ENCODE measurements around the gene HNRNPF.

Gene HNRNPF

DNA sequence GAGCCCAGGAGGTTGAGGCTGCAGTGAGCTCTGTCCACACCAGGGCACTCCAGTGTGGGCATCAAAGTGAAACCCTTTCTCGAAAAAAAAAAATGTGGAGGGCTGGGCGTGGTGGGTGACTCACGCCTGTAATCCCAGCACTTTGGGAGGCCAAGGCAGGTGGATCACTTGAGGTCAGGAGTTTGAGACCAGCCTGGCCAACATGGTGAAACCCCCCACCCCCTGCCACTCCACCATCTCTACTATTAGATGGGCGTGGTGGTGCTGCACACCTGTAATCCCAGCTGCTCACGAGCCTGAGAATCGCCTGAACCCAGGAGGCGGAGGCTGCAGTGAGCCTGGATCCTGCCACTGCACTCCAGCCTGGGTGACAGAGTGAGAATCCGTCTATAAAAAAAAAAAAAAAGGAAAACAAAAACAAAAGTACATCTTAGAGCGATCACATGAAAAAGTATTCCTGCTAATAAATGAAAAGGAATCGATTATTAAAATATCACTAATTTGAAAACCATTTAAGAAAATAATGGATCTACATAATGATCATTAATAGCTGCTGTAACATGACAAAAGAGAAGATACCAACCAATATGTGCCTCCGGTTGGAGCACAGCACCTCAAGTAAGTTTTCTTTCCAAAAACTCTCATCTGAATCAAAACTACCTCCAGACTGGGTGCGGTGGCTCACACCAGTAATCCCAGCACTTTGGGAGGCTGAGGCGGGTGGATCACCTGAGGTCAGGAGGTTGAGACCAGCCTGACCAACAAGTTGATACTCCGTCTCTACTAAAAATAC, 4.9 kb downstream of the HNRNPF start (continued):
- no peak for TF ChIP-seq BCL11B (tag by site-specific recombination; IDR thresholded peaks at IDR 0.05; ENCODE audit: low read depth)
- TF ChIP-seq ZNF302 (tag by site-specific recombination; IDR thresholded peaks at IDR 0.05; ENCODE audit: low read depth), result no peak

GRCh38 chr10:43402880-43403452, 6.0 kb downstream of the HNRNPF start:
- no peaks in the 10 kb centered on the region for H3K9me3 ChIP-seq (ENCODE audit: control insufficient read depth, insufficient read depth, low read depth, low read length)
- H3K36me3 ChIP-seq (ENCODE audit: control insufficient read depth in 2 of 2, insufficient read depth in 1 of 2, low read length in 2 of 2), result peaks cover 3 to 21% of the 10 kb centered on the region in 2 experiments; a peak in 2 of 3 replicates
- peaks cover 16% of the 10 kb centered on the region for H3K4me1 ChIP-seq (ENCODE audit: control insufficient read depth, insufficient read depth, low read length)
- H3K27ac ChIP-seq (ENCODE audit: extremely low read depth, low read depth, low read length), result no peak overlapping the region
- CTCF ChIA-PET, result no interaction called here
- no peak overlapping the region for H3K4me3 ChIP-seq (ENCODE audit: low read depth, low read length)
- 0 out of 2 replicates have a peak, but pooled peaks have one; percentile 13 for TF ChIP-seq ZNF600 (tag by site-specific recombination; IDR thresholded peaks at IDR 0.05)
- TF ChIP-seq, protein P1, sequence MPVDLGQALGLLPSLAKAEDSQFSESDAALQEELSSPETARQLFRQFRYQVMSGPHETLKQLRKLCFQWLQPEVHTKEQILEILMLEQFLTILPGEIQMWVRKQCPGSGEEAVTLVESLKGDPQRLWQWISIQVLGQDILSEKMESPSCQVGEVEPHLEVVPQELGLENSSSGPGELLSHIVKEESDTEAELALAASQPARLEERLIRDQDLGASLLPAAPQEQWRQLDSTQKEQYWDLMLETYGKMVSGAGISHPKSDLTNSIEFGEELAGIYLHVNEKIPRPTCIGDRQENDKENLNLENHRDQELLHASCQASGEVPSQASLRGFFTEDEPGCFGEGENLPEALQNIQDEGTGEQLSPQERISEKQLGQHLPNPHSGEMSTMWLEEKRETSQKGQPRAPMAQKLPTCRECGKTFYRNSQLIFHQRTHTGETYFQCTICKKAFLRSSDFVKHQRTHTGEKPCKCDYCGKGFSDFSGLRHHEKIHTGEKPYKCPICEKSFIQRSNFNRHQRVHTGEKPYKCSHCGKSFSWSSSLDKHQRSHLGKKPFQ (tag by site-specific recombination; IDR thresholded peaks at IDR 0.05), result peak; percentile 60; the same call in 1 of the 2 replicates
- peak; percentile 92 for TF ChIP-seq ZNF121 (tag by site-specific recombination; IDR thresholded peaks at IDR 0.05)
- no peak for TF ChIP-seq PRDM1 (tag by site-specific recombination; IDR thresholded peaks at IDR 0.05)
- peak; percentile 52 for TF ChIP-seq KLF1 (tag by site-specific recombination; IDR thresholded peaks at IDR 0.05)
- POLR2A ChIA-PET, result no interaction called here

- Histone ChIP-seq H3K4me3 (ENCODE audit: low read depth, low read length) (no peak overlapping the region), H3K27ac (ENCODE audit: extremely low read depth, low read depth, low read length) (no peak overlapping the region), H3K9me3 (ENCODE audit: control insufficient read depth, insufficient read depth, low read depth, low read length) (no peaks in the 10 kb centered on the region), H3K36me3 (ENCODE audit: control insufficient read depth in 2 of 2, insufficient read depth in 1 of 2, low read length in 2 of 2) (peaks cover 3 to 21% of the 10 kb centered on the region in 2 experiments; a peak in 2 of 3 replicates), H3K4me1 (ENCODE audit: control insufficient read depth, insufficient read depth, low read length) (peaks cover 16% of the 10 kb centered on the region)
- TF ChIP-seq PRDM1 (tag by site-specific recombination; IDR thresholded peaks at IDR 0.05) (0 out of 2 replicates have a peak, but pooled peaks have one; percentile 34), PRDM6 (tag by site-specific recombination; IDR thresholded peaks at IDR 0.05) (peak; percentile 56), ZNF623 (tag by site-specific recombination; IDR thresholded peaks at IDR 0.05) (no peak)
- CTCF ChIA-PET, result no interaction called here
- POLR2A ChIA-PET, result no interaction called here
Measured at GRCh38 chr10:43402176-43402575, 6.8 kb downstream of the HNRNPF start.

- Histone ChIP-seq H3K4me3 (ENCODE audit: low read depth, low read length) (no peak overlapping the region), H3K9me3 (ENCODE audit: control insufficient read depth, insufficient read depth, low read depth, low read length) (no peaks in the 10 kb centered on the region), H3K4me1 (ENCODE audit: control insufficient read depth, insufficient read depth, low read length) (peaks cover 16% of the 10 kb centered on the region), H3K27ac (ENCODE audit: extremely low read depth, low read depth, low read length) (no peak overlapping the region), H3K36me3 (ENCODE audit: control insufficient read depth in 2 of 2, insufficient read depth in 1 of 2, low read length in 2 of 2) (peaks cover 3 to 21% of the 10 kb centered on the region in 2 experiments; a peak in 2 of 3 replicates)
- CTCF ChIA-PET, result interaction anchor here (0.7 kb wide), 1 partner anchor 110 kb away, joined by 7 read pairs; no protein-coding TSS in a partner anchor
- POLR2A ChIA-PET, result no interaction called here
- TF ChIP-seq OSR2 (tag by site-specific recombination; IDR thresholded peaks at IDR 0.05) (no peak), ZNF394 (tag by site-specific recombination; IDR thresholded peaks at IDR 0.05; ENCODE audit: borderline replicate concordance) (no peak), ZNF621 (tag by site-specific recombination; IDR thresholded peaks at IDR 0.05) (no peak), ZNF785 (tag by site-specific recombination; IDR thresholded peaks at IDR 0.05) (no peak), PRDM10 (tag by site-specific recombination; IDR thresholded peaks at IDR 0.05) (peak; percentile 89), ZNF747 (tag by site-specific recombination; IDR thresholded peaks at IDR 0.05) (no peak), ZNF426 (tag by site-specific recombination; IDR thresholded peaks at IDR 0.05) (no peak), ATF2 (tag by site-specific recombination; IDR thresholded peaks at IDR 0.05; ENCODE audit: low read depth) (no peak)
- TF ChIP-seq, protein P1 (tag by site-specific recombination; IDR thresholded peaks at IDR 0.05), result no peak
Measured at GRCh38 chr10:43401627-43402026, 7.4 kb downstream of the HNRNPF start.

All from HEK293 (cell line).